ENCODE measurements around the gene KIAA1549. TPM values are rescaled to one million over a fixed set of nuclear protein-coding genes. Genes with fewer than 3 reads are reported as not detected.

Gene KIAA1549
- total and polyA plus RNA-seq, 2 of the 4 experiments (the other 2 are of a cell fraction): 1.3 to 3.3 TPM

- Histone ChIP-seq H4K91ac (ENCODE audit: insufficient read depth, low read depth, low read length) (no peak overlapping the region), H3K27ac (ENCODE audit: insufficient read depth, low read length) (no peak overlapping the region), H2AK9ac (replicated peaks; ENCODE audit: low read depth, low read length, poor library complexity) (no peak overlapping the region), H3K79me1 (ENCODE audit: low read depth in 1 of 2, low read length in 2 of 2) (peaks cover 0 to 4% of the 10 kb centered on the region in 2 experiments; a peak in 2 of 4 replicates), H4K5ac (ENCODE audit: low read depth, low read length) (no peak overlapping the region), H2BK120ac (ENCODE audit: low read depth, low read length) (no peak overlapping the region), H3K36me3 (ENCODE audit: control insufficient read depth, insufficient read depth, low read length) (no peaks in the 10 kb centered on the region), H3K9me3 (ENCODE audit: control insufficient read depth, insufficient read depth, low read length) (no peaks in the 10 kb centered on the region), H3K23ac (ENCODE audit: low read depth, low read length) (no peak overlapping the region), H2BK5ac (ENCODE audit: low read depth, low read length, poor library complexity, severe bottlenecking) (no peak overlapping the region), H4K20me1 (ENCODE audit: insufficient read depth, low read length) (no peaks in the 10 kb centered on the region), H2AFZ (replicated peaks; ENCODE audit: low read length, poor library complexity) (no peak overlapping the region), H2BK20ac (ENCODE audit: low read depth, low read length) (no peak overlapping the region), H3K4me2 (ENCODE audit: low read depth, low read length) (no peak overlapping the region), H3K9ac (ENCODE audit: low read depth, low read length) (no peak overlapping the region), H2BK15ac (ENCODE audit: low read depth, low read length) (no peak overlapping the region), H3K4me1 (ENCODE audit: control insufficient read depth, insufficient read depth, low read length) (no peaks in the 10 kb centered on the region), H3K9me1 (ENCODE audit: insufficient read depth, low read length) (no peaks in the 10 kb centered on the region), H4K8ac (ENCODE audit: low read depth in 2 of 2, low read length in 2 of 2) (no peak overlapping the region), H3K27me3 (ENCODE audit: control insufficient read depth, insufficient read depth, low read length) (no peaks in the 10 kb centered on the region), H2AK5ac (ENCODE audit: low read depth, low read length) (no peak overlapping the region), H3K4ac (ENCODE audit: low read depth, low read length) (no peak overlapping the region), H3K56ac (ENCODE audit: extremely low read depth, insufficient read depth, low read length) (no peak overlapping the region), H3K4me3 (ENCODE audit: insufficient read depth, low read depth, low read length) (no peak overlapping the region), H3K18ac (ENCODE audit: low read depth, low read length) (no peak overlapping the region), H3K14ac (replicated peaks; ENCODE audit: low read depth, low read length) (no peak overlapping the region)
- in situ Hi-C loops (cut with MboI; ENCODE audit: low sequenced_read_pairs) (no loop called here), dilution Hi-C loops (cut with HindIII; ENCODE audit: low sequenced_read_pairs, unreplicated experiment) (no loop called here), intact Hi-C loops (cut with micrococcal nuclease) (no loop called here)
- DNase-seq: no peak
- ChIA-PET CTCF (no interaction called here), POLR2A (ENCODE audit: unreplicated experiment) (no interaction called here)
- no peak for TF ChIP-seq FOS (IDR thresholded peaks at IDR 0.05; ENCODE audit: low read depth, low read length)
- no peak for TF ChIP-seq NFE2L2 (IDR thresholded peaks at IDR 0.05; ENCODE audit: low read depth, low read length)
- no peak for TF ChIP-seq SMC3 (IDR thresholded peaks at IDR 0.05; ENCODE audit: low read depth, low read length)
- TF ChIP-seq RFX5 (IDR thresholded peaks at IDR 0.05; ENCODE audit: low read depth, low read length): no peak
- TF ChIP-seq BHLHE40 (IDR thresholded peaks at IDR 0.05; ENCODE audit: low read depth, low read length): no peak
- TF ChIP-seq POLR2A (IDR thresholded peaks at IDR 0.05; ENCODE audit: low read depth, low read length): no peak
- no peak for TF ChIP-seq RAD21 (IDR thresholded peaks at IDR 0.05; ENCODE audit: low read length)
- no peak for TF ChIP-seq CTCF (conservative IDR thresholded peaks at IDR 0.05; ENCODE audit: low read depth, low read length)
- TF ChIP-seq CHD1 (IDR thresholded peaks at IDR 0.05; ENCODE audit: low read depth, low read length): no peak
- no peak for TF ChIP-seq CEBPB (IDR thresholded peaks at IDR 0.05; ENCODE audit: low read depth, low read length)
- TF ChIP-seq RCOR1 (IDR thresholded peaks at IDR 0.05; ENCODE audit: insufficient replicate concordance, low read length): no peak
- TF ChIP-seq MAFK (IDR thresholded peaks at IDR 0.05; ENCODE audit: low read depth, low read length): no peak
- TF ChIP-seq MXI1 (IDR thresholded peaks at IDR 0.05; ENCODE audit: borderline replicate concordance, low read depth, low read length): no peak
- no peak for TF ChIP-seq MAZ (IDR thresholded peaks at IDR 0.05; ENCODE audit: borderline replicate concordance, low read depth, low read length)
- TF ChIP-seq, protein P1, sequence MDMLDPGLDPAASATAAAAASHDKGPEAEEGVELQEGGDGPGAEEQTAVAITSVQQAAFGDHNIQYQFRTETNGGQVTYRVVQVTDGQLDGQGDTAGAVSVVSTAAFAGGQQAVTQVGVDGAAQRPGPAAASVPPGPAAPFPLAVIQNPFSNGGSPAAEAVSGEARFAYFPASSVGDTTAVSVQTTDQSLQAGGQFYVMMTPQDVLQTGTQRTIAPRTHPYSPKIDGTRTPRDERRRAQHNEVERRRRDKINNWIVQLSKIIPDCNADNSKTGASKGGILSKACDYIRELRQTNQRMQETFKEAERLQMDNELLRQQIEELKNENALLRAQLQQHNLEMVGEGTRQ (IDR thresholded peaks at IDR 0.05; ENCODE audit: low read depth, low read length): no peak
- no peak for TF ChIP-seq ELK1 (IDR thresholded peaks at IDR 0.05; ENCODE audit: borderline replicate concordance, low read depth, low read length)
- no TSS peak for BruUV-seq (replicated peaks)
- no peak for ATAC-seq (ENCODE audit: low read depth)
- no CpG with 5 or more reads among the region's 3 CpGs for WGBS, 2 experiments (ENCODE audit: extremely low coverage in 2 of 2, insufficient read length in 1 of 2)
Measured at GRCh38 chr7:138945821-138946220, 35.4 kb downstream of the KIAA1549 start.
